Astrocyte (in vitro differentiated cells and primary cell): ENCODE data around the gene SCAMP5. TPM values are rescaled to one million over a fixed set of nuclear protein-coding genes. Genes with fewer than 3 reads are reported as not detected.

ENCODE experiments used
- DNase-seq: peaks from one replicate; pipeline ENCODE4 v3.0.0-alpha.2; 2010; ENCODE audit warnings: low read depth
- FAIRE-seq: peaks from 2 replicates; lab custom pipeline; 2011; peaks lifted over from hg19 to GRCh38; lab: Jason Lieb, UNC
- H2AFZ ChIP-seq: 2 replicates; pipeline ENCODE4 v1.6.0; 2012; ENCODE audit warnings: low read depth, low read length, inconsistent platforms
- H3K27ac ChIP-seq: 2 replicates; pipeline ENCODE4 v1.5.1; 2011; ENCODE audit warnings: low read depth, low read length, inconsistent platforms
- H3K27me3 ChIP-seq: 2 replicates; pipeline ENCODE4 v1.6.0; 2011; ENCODE audit warnings: low read length, inconsistent platforms; ENCODE audit not compliant: insufficient read depth
- H3K36me3 ChIP-seq: 2 replicates; pipeline ENCODE4 v1.5.1; 2011; ENCODE audit warnings: low read length, inconsistent platforms; ENCODE audit not compliant: insufficient read depth
- H3K4me1 ChIP-seq: 2 replicates; pipeline ENCODE4 v1.5.1; 2011; ENCODE audit warnings: low read length, inconsistent platforms; ENCODE audit not compliant: insufficient read depth
- H3K4me2 ChIP-seq: 2 replicates; pipeline ENCODE4 v1.6.0; 2012; ENCODE audit warnings: low read length, inconsistent platforms
- H3K4me3 ChIP-seq: 2 replicates; pipeline ENCODE4 v1.5.1; 2011; ENCODE audit warnings: low read depth, mild to moderate bottlenecking, low read length, inconsistent platforms; ENCODE audit not compliant: insufficient read depth
- H3K79me2 ChIP-seq: 2 replicates; pipeline ENCODE4 v1.6.0; 2012; ENCODE audit warnings: mild to moderate bottlenecking, low read length, inconsistent platforms; ENCODE audit not compliant: insufficient read depth
- H3K9ac ChIP-seq: 2 replicates; pipeline ENCODE4 v1.6.0; 2012; ENCODE audit warnings: mild to moderate bottlenecking, low read length, inconsistent platforms
- H3K9me3 ChIP-seq: 2 replicates; pipeline ENCODE4 v1.5.1; 2012; ENCODE audit warnings: low read depth, mild to moderate bottlenecking, low read length, inconsistent platforms; ENCODE audit not compliant: insufficient read depth
- H4K20me1 ChIP-seq: 2 replicates; pipeline ENCODE4 v1.6.0; 2012; ENCODE audit warnings: low read length, inconsistent platforms; ENCODE audit not compliant: insufficient read depth
- H3K27ac Mint-ChIP-seq: one replicate; pipeline ENCODE4 v1.8.0; 2021; ENCODE audit warnings: mild to moderate bottlenecking, mixed read lengths; ENCODE audit not compliant: unreplicated experiment
- H3K27me3 Mint-ChIP-seq: one replicate; pipeline ENCODE4 v1.8.0; 2021; ENCODE audit warnings: low read depth, mixed read lengths; ENCODE audit not compliant: unreplicated experiment
- H3K36me3 Mint-ChIP-seq: one replicate; pipeline ENCODE4 v1.8.0; 2021; ENCODE audit warnings: low read depth, mixed read lengths; ENCODE audit not compliant: unreplicated experiment
- H3K4me1 Mint-ChIP-seq: one replicate; pipeline ENCODE4 v1.8.0; 2021; ENCODE audit warnings: low read depth, mixed read lengths; ENCODE audit not compliant: unreplicated experiment
- H3K4me3 Mint-ChIP-seq: one replicate; pipeline ENCODE4 v1.8.0; 2021; ENCODE audit warnings: mild to moderate bottlenecking, moderate library complexity, mixed read lengths; ENCODE audit not compliant: unreplicated experiment
- H3K9me3 Mint-ChIP-seq: one replicate; pipeline ENCODE4 v1.8.0; 2021; ENCODE audit warnings: mild to moderate bottlenecking, mixed read lengths; ENCODE audit not compliant: unreplicated experiment
- CTCF ChIP-seq: IDR thresholded peaks from 2 replicates; pipeline ENCODE4 v1.5.1; 2011; ENCODE audit warnings: low read depth, mild to moderate bottlenecking, inconsistent platforms, low read length, moderate library complexity; ENCODE audit not compliant: insufficient read depth
- EZH2 ChIP-seq: IDR thresholded peaks from 2 replicates; pipeline ENCODE4 v1.6.1; 2012; ENCODE audit warnings: mild to moderate bottlenecking, low read length, inconsistent platforms; ENCODE audit not compliant: insufficient read depth
- total RNA-seq: library from RNA; stranded (reverse); gene quantifications from 2 replicates; pipeline ENCODE4 v1.2.1, GENCODE V29; 2021

The SCAMP5 gene
- total RNA-seq, 1 donor from 2014 or later, result 18.7 TPM

- Histone ChIP-seq H3K9me3 (no peaks in the 10 kb centered on the region), H3K4me3 (no peak overlapping the region), H3K27ac (no peak overlapping the region), H4K20me1 (peaks cover 10% of the 10 kb centered on the region), H3K27me3 (no peaks in the 10 kb centered on the region), H3K79me2 (no peaks in the 10 kb centered on the region), H3K4me1 (peaks cover 16% of the 10 kb centered on the region), H3K4me2 (no peak overlapping the region), H3K36me3 (no peaks in the 10 kb centered on the region), H2AFZ (no peak overlapping the region), H3K9ac (no peak overlapping the region)
- Mint-ChIP-seq H3K4me1 (peaks cover 7% of the 10 kb centered on the region), H3K36me3 (no peaks in the 10 kb centered on the region), H3K4me3 (peak overlapping the region; percentile 15), H3K27me3 (no peaks in the 10 kb centered on the region), H3K9me3 (no peaks in the 10 kb centered on the region), H3K27ac (no peak overlapping the region)
- FAIRE-seq, result no peak
- no peak for DNase-seq
- TF ChIP-seq CTCF (no peak), EZH2 (no peak)
Measured at GRCh38 chr15:74951006-74951405, 44.4 kb upstream of the SCAMP5 start.

GRCh38 chr15:74954515-74954914 is 40.8 kb upstream of the SCAMP5 start:
- Mint-ChIP-seq H3K27ac (no peak overlapping the region), H3K9me3 (no peaks in the 10 kb centered on the region), H3K27me3 (peaks cover 16% of the 10 kb centered on the region), H3K36me3 (no peaks in the 10 kb centered on the region), H3K4me3 (peak overlapping the region; percentile 81), H3K4me1 (peaks cover 10% of the 10 kb centered on the region)
- H4K20me1 ChIP-seq, result peaks cover 10% of the 10 kb centered on the region
- H3K79me2 ChIP-seq, result no peaks in the 10 kb centered on the region
- H3K4me1 ChIP-seq, result peaks cover 34% of the 10 kb centered on the region
- no peak overlapping the region for H2AFZ ChIP-seq
- H3K9ac ChIP-seq, result no peak overlapping the region
- H3K27ac ChIP-seq, result no peak overlapping the region
- no peaks in the 10 kb centered on the region for H3K36me3 ChIP-seq
- no peak for TF ChIP-seq EZH2
- TF ChIP-seq CTCF, result no peak
- no peaks in the 10 kb centered on the region for H3K9me3 ChIP-seq
- peaks cover 19% of the 10 kb centered on the region for H3K27me3 ChIP-seq
- DNase-seq, result peak; percentile 77
- H3K4me2 ChIP-seq, result peak overlapping the region; percentile 95
- no peak for FAIRE-seq
- no peak overlapping the region for H3K4me3 ChIP-seq

GRCh38 chr15:74955017-74955416 is 40.3 kb upstream of the SCAMP5 start:
- H2AFZ ChIP-seq, result no peak overlapping the region
- H3K27me3 ChIP-seq, result peaks cover 24% of the 10 kb centered on the region
- no peak for TF ChIP-seq CTCF
- TF ChIP-seq EZH2, result no peak
- H3K9ac ChIP-seq, result no peak overlapping the region
- peaks cover 10% of the 10 kb centered on the region for H3K4me1 Mint-ChIP-seq
- peak overlapping the region; percentile 81 for H3K4me3 Mint-ChIP-seq
- H3K27ac ChIP-seq, result no peak overlapping the region
- H3K36me3 Mint-ChIP-seq, result no peaks in the 10 kb centered on the region
- H3K4me1 ChIP-seq, result peaks cover 34% of the 10 kb centered on the region
- peaks cover 10% of the 10 kb centered on the region for H4K20me1 ChIP-seq
- H3K9me3 Mint-ChIP-seq, result no peaks in the 10 kb centered on the region
- DNase-seq (no peak), FAIRE-seq (no peak)
- H3K4me3 ChIP-seq, result no peak overlapping the region
- H3K4me2 ChIP-seq, result peak overlapping the region; percentile 95
- H3K27me3 Mint-ChIP-seq, result peaks cover 21% of the 10 kb centered on the region
- H3K27ac Mint-ChIP-seq, result no peak overlapping the region
- no peaks in the 10 kb centered on the region for H3K79me2 ChIP-seq
- no peaks in the 10 kb centered on the region for H3K9me3 ChIP-seq
- H3K36me3 ChIP-seq, result no peaks in the 10 kb centered on the region
